C4-2B (cell line): ENCODE results near the gene ARL14.

Experiments
- H3K27ac ChIP-seq: fragments of 450-650 bp; 2 replicates; pipeline ENCODE4 v1.5.1; 2017
- ZFX ChIP-seq: fragments of 450-650 bp; IDR thresholded peaks from 2 replicates; pipeline ENCODE4 v1.6.1; 2017
- TF ChIP-seq, protein P1 (sequence below): fragments of 450-650 bp; conservative IDR thresholded peaks from 2 replicates; pipeline ENCODE4 v1.5.1; 2017; ENCODE audit warnings: mild to moderate bottlenecking

ARL14 gene

DNA sequence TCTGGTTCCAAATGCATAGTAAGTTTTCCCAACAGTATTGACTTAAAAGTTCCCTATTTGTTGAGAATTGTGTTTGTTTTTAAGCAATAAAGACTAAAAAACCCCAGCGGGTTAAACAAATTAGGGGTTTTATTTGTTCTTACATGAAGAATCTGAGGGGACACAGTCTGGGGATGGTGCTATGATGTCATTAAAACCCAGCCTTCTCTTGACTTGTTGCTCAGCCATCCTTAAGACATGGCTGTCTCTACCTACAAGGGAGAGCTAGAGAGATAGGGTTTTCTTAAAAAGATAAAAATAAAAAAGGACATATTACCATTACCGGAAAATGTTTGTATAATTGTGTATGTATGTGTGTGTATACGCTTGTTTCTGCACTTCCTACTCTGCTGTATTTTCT is 11.7 kb upstream of the ARL14 start:
- no peak overlapping the region for H3K27ac ChIP-seq
- TF ChIP-seq ZFX, result no peak
- TF ChIP-seq, protein P1, sequence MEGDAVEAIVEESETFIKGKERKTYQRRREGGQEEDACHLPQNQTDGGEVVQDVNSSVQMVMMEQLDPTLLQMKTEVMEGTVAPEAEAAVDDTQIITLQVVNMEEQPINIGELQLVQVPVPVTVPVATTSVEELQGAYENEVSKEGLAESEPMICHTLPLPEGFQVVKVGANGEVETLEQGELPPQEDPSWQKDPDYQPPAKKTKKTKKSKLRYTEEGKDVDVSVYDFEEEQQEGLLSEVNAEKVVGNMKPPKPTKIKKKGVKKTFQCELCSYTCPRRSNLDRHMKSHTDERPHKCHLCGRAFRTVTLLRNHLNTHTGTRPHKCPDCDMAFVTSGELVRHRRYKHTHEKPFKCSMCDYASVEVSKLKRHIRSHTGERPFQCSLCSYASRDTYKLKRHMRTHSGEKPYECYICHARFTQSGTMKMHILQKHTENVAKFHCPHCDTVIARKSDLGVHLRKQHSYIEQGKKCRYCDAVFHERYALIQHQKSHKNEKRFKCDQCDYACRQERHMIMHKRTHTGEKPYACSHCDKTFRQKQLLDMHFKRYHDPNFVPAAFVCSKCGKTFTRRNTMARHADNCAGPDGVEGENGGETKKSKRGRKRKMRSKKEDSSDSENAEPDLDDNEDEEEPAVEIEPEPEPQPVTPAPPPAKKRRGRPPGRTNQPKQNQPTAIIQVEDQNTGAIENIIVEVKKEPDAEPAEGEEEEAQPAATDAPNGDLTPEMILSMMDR, result no peak

DNA sequence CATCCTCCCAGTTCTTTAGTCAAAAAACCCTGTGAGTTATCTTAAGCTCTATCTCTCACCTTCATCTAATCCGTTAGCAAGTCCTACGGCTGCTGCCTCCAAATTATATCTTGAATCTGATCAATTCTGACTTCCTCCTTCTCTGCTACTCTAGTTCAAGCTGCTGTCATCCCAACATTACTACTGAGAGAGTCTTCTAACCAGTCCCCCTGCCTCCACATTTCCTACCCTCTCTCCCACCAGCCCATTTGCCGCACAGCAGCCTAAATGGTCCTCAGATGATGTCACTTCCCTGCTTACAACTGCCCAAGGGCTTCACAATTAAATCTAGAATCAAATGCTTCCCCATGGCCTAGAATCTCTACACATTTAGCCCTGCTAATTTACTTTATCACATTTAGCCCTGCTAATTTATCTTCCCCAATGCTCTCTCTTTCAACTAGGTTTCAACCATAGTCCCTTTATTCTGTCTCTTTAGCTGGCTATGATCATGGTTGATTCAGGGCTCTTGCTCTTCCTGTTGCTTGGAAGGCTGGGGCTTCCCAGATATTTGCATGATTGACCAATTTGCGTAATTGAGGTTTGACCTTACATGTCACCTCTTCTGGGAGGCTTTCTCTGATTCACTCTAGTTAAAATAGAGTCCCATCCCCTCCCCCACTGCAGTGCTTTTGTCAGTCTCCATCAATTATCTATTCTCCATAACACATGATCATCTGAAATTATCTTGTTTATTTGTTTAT is 11.0 kb upstream of the ARL14 start:
- H3K27ac ChIP-seq, result no peak overlapping the region
- TF ChIP-seq, protein P1, result no peak
- TF ChIP-seq ZFX, result no peak

DNA sequence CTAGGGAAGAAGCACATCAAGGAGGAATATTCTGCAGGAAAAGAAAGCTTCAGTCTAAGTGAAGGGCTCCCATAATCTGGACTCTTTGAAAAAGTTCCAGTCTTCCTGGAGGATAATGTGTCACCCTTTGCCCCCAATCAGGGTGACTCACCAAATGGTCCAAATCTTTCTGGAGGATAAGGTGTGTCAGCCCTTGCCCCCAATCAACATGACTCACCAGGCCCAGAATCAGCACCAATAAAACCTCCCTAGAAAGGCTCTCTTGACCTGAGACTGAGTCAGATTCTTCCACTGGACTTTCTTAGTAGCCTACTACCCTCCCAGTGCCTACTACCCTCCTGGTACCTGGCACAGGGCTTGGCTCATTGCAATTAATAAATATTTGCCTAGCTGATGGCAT is 9.5 kb upstream of the ARL14 start:
- TF ChIP-seq, protein P1, result no peak
- no peak for TF ChIP-seq ZFX
- no peak overlapping the region for H3K27ac ChIP-seq

DNA sequence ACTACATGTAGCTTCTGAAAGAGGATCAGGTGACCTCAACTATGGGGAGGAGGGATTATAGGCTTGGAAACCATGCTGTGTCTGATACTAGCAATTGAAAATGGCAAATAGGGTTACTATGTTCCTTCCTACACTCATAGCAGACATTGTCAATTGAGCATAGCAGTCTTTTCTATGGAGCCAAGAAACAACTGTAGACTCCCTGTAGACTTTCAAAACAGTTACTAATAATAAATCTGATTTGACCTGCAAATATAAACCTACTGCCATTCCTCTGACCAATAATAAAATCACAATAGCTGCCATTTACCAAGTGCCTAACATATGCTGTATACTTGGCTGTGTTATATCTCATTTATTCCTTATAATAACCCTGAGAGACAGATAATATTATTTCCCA is 8.5 kb upstream of the ARL14 start:
- TF ChIP-seq, protein P1, result no peak
- no peak for TF ChIP-seq ZFX
- no peak overlapping the region for H3K27ac ChIP-seq

DNA sequence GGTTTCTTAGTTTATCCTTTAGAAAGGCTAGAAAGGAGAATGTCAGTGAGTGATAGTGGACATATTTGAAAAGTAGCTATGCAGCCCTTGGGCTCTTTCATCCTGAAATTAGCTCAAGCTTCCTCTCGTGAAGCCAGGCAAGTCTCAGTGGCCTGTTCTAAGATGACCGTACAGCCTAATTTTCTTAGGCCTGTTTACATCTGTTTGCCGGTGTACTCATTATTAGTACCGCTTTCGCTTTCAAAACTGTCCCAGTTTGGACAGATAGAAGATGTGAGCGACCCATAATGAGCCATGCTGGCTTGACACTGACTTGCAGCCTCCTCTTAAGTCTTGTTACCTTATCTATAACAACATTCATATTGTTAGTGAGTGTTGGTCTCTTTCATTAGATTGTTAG is 5.7 kb upstream of the ARL14 start:
- no peak overlapping the region for H3K27ac ChIP-seq
- TF ChIP-seq, protein P1, result no peak
- no peak for TF ChIP-seq ZFX

DNA sequence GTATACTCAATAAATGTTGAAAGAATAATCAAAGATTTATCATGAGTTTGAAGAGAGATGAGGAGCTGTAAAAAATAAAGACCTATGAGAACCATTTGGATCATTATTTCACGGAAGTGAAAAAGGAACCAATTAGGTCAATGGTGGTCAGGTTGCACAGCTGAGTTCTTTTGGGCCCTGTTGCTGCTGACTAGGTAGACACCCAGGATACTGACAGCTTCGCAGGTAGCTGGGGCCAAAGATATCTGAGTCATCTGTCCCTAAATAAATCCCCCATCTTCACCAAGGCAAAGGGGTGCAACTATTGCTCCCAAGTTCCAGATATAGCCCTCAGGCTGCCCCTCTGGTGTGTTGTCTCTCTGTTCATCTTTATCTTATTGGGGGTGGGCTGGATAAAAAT is 5.0 kb upstream of the ARL14 start:
- H3K27ac ChIP-seq, result no peak overlapping the region
- TF ChIP-seq, protein P1, result no peak
- TF ChIP-seq ZFX, result no peak

DNA sequence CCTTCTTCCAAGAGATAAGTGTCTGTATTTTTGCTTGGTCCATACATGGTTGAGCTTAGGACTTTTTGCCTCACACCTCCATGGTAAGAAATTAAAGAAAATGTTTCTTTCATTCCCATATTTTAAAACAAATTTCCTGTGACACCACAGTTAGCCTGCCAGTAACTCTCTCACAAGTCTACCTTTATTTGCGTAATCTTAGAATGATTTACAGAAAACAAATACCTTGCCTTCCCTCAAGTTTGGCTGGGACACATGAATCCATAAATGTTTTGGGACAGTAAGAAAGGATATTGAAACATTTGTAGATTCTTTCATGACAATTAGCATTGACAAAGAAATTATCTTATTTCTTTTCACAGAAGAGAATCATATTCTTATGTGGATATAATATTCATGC is 3.8 kb upstream of the ARL14 start:
- TF ChIP-seq, protein P1, result no peak
- TF ChIP-seq ZFX, result no peak

More for the DNA sequence above, 3.8 kb upstream of the ARL14 start:
- H3K27ac ChIP-seq, result no peak overlapping the region
